GM23248 (cell line): ENCODE measurements around the gene YJEFN3. TPM values are rescaled to one million over a fixed set of nuclear protein-coding genes. Genes with fewer than 3 reads are reported as not detected.

Experiments
- DNase-seq: peaks from one replicate; pipeline ENCODE4 v3.0.0-alpha.2; 2015
- H2AFZ ChIP-seq: fragments of 200-600 bp; sonication (generic); 2 replicates; pipeline ENCODE4 v1.6.1; 2016; ENCODE audit warnings: antibody characterized with exemption
- H3F3A ChIP-seq: fragments of 200-600 bp; sonication (generic); 2 replicates; pipeline ENCODE4 v1.6.1; 2016; ENCODE audit warnings: mild to moderate bottlenecking, antibody characterized with exemption, mixed run types; ENCODE audit not compliant: insufficient read depth
- H3K27ac ChIP-seq: fragments of 200-600 bp; sonication (generic); 2 replicates; pipeline ENCODE4 v1.5.1; 2016; ENCODE audit warnings: mild to moderate bottlenecking
- H3K27me3 ChIP-seq: fragments of 200-600 bp; sonication (generic); replicated peaks from 2 replicates; pipeline ENCODE4 v1.6.1; 2016; ENCODE audit warnings: mild to moderate bottlenecking; ENCODE audit not compliant: insufficient read depth
- H3K36me3 ChIP-seq: fragments of 200-600 bp; sonication (generic); 2 replicates; pipeline ENCODE4 v1.6.1; 2016; ENCODE audit warnings: low read depth, mild to moderate bottlenecking
- H3K4me1 ChIP-seq: fragments of 200-600 bp; sonication (generic); 2 replicates; pipeline ENCODE4 v1.6.1; 2016; ENCODE audit warnings: mild to moderate bottlenecking; ENCODE audit not compliant: insufficient read depth
- H3K4me2 ChIP-seq: fragments of 200-600 bp; sonication (generic); one replicate; pipeline ENCODE4 v1.6.1; 2016; ENCODE audit warnings: mild to moderate bottlenecking; ENCODE audit not compliant: unreplicated experiment
- H3K4me3 ChIP-seq: fragments of 200-600 bp; sonication (generic); 2 replicates; pipeline ENCODE4 v1.5.1; 2016; ENCODE audit warnings: mild to moderate bottlenecking
- H3K79me2 ChIP-seq: fragments of 200-600 bp; sonication (generic); 2 replicates; pipeline ENCODE4 v1.6.1; 2016; ENCODE audit warnings: mild to moderate bottlenecking; ENCODE audit not compliant: insufficient read depth
- H3K9ac ChIP-seq: fragments of 200-600 bp; sonication (generic); 2 replicates; pipeline ENCODE4 v1.6.1; 2016; ENCODE audit warnings: mild to moderate bottlenecking
- H3K9me2 ChIP-seq: fragments of 200-600 bp; sonication (generic); 2 replicates; pipeline ENCODE4 v1.6.1; 2016; ENCODE audit warnings: mixed run types, mild to moderate bottlenecking, moderate library complexity; ENCODE audit not compliant: insufficient read depth
- H3K9me3 ChIP-seq: fragments of 200-600 bp; sonication (generic); one replicate; pipeline ENCODE4 v1.6.1; 2017; ENCODE audit warnings: low read depth
- H4K20me1 ChIP-seq: fragments of 200-600 bp; sonication (generic); 2 replicates; pipeline ENCODE4 v1.6.0; 2016; ENCODE audit not compliant: insufficient read depth
- EZH2 ChIP-seq: fragments of 200-600 bp; sonication (generic); IDR thresholded peaks from 2 replicates; pipeline ENCODE4 v1.6.1; 2018; ENCODE audit warnings: antibody characterized with exemption, mild to moderate bottlenecking; ENCODE audit not compliant: insufficient read depth, poor library complexity, severe bottlenecking
- EZH2phosphoT487 ChIP-seq: fragments of 200-600 bp; sonication (generic); IDR thresholded peaks from 2 replicates; pipeline ENCODE4 v1.6.1; 2018; ENCODE audit warnings: antibody characterized with exemption, moderate library complexity, mild to moderate bottlenecking, low read depth; ENCODE audit not compliant: insufficient read depth
- WGBS, 2 experiments: methylation state at CpG; one replicate each; pipeline ENCODE4 v1.1.6; 2015 to 2017; ENCODE audit warnings: low lambda C conversion rate in 2 of 2, low coverage in 1 of 2; ENCODE audit errors: missing lambda C conversion rate in 2 of 2; 5-methylcytosine and 5-hydroxymethylcytosine counted together
- in situ Hi-C: fragments of 300-500 bp; cut with MboI; formaldehyde crosslinking; loops from 2 replicates; pipeline ENCODE4 v1.15.0; 2020
- polyA plus RNA-seq: library from polyadenylated mRNA; unstranded; fragments of >200 nt; fragmentation: Nextera tagmentation; extraction: Ambion mirVana; gene quantifications from 2 replicates; pipeline ENCODE4 v1.2.1, GENCODE V29; 2016
- total RNA-seq: library from RNA; depleted of rRNA; stranded (reverse); fragments of >200 nt; shearing (Covaris generic); gene quantifications from 2 replicates; pipeline ENCODE4 v1.2.3, GENCODE V29; 2014

Gene YJEFN3
- total and polyA plus RNA-seq, 2 experiments from 2014 or later, result 2.4 TPM; not detected in 1

GRCh38 chr19:19485161-19485997, 43.3 kb upstream of the YJEFN3 start:
- in situ Hi-C loops, result no loop called here
- peak overlapping the region; percentile 30 for H3K9ac ChIP-seq
- peak overlapping the region; percentile 61 for H3K27ac ChIP-seq

GRCh38 chr19:19485998-19486290, 42.8 kb upstream of the YJEFN3 start:
- Histone ChIP-seq H3K36me3 (no peaks in the 10 kb centered on the region), H3F3A (peaks cover 23% of the 10 kb centered on the region), H3K9ac (no peak overlapping the region), H3K79me2 (peaks cover 95% of the 10 kb centered on the region), H3K27me3 (no peaks in the 10 kb centered on the region), H2AFZ (no peak overlapping the region), H3K4me1 (peaks cover 33% of the 10 kb centered on the region), H3K27ac (peak overlapping the region; percentile 61), H4K20me1 (no peaks in the 10 kb centered on the region; the same call in 1 of the 2 replicates), H3K9me2 (no peaks in the 10 kb centered on the region), H3K4me3 (no peak overlapping the region), H3K4me2 (no peak overlapping the region), H3K9me3 (no peaks in the 10 kb centered on the region)
- TF ChIP-seq EZH2 (no peak), EZH2phosphoT487 (no peak)
- in situ Hi-C loops, result no loop called here
- 81 to 94% methylated on average over 5 of the region's 5 CpGs for WGBS, 2 experiments
- no peak for DNase-seq

More at GRCh38 chr19:19485161-19485997, 43.3 kb upstream of the YJEFN3 start:
- Histone ChIP-seq H2AFZ (no peak overlapping the region), H3K79me2 (peaks cover 96% of the 10 kb centered on the region), H3K4me3 (no peak overlapping the region), H4K20me1 (no peaks in the 10 kb centered on the region; the same call in 1 of the 2 replicates), H3K4me1 (peaks cover 33% of the 10 kb centered on the region), H3F3A (peaks cover 23% of the 10 kb centered on the region), H3K9me2 (no peaks in the 10 kb centered on the region), H3K4me2 (no peak overlapping the region), H3K36me3 (no peaks in the 10 kb centered on the region), H3K9me3 (no peaks in the 10 kb centered on the region), H3K27me3 (no peaks in the 10 kb centered on the region)
- peak; percentile 56 for DNase-seq
- WGBS, 2 experiments, result 50% methylated on average over 15 of the region's 15 CpGs
- TF ChIP-seq EZH2phosphoT487, result no peak
- no peak for TF ChIP-seq EZH2

- Histone ChIP-seq H3F3A (peaks cover 23% of the 10 kb centered on the region), H3K9ac (no peak overlapping the region), H3K4me2 (no peak overlapping the region), H4K20me1 (no peaks in the 10 kb centered on the region; the same call in 1 of the 2 replicates), H3K27ac (peak overlapping the region; percentile 61; the same call in 1 of the 2 replicates), H3K79me2 (peaks cover 95% of the 10 kb centered on the region), H3K9me2 (no peaks in the 10 kb centered on the region), H2AFZ (no peak overlapping the region), H3K27me3 (no peaks in the 10 kb centered on the region), H3K9me3 (no peaks in the 10 kb centered on the region), H3K36me3 (no peaks in the 10 kb centered on the region), H3K4me1 (peaks cover 33% of the 10 kb centered on the region), H3K4me3 (no peak overlapping the region)
- in situ Hi-C loops, result no loop called here
- 77% methylated on average over 15 of the region's 15 CpGs for WGBS, 2 experiments
- DNase-seq, result no peak
- TF ChIP-seq EZH2phosphoT487 (no peak), EZH2 (no peak)
Measured at GRCh38 chr19:19486343-19487076, 42.2 kb upstream of the YJEFN3 start.

- Histone ChIP-seq H3K9ac (no peak overlapping the region), H4K20me1 (no peaks in the 10 kb centered on the region), H3K27me3 (no peaks in the 10 kb centered on the region), H3F3A (peaks cover 23% of the 10 kb centered on the region), H3K36me3 (no peaks in the 10 kb centered on the region), H3K9me2 (no peaks in the 10 kb centered on the region), H3K4me3 (no peak overlapping the region), H3K4me1 (peaks cover 33% of the 10 kb centered on the region), H3K9me3 (no peaks in the 10 kb centered on the region), H3K79me2 (peaks cover 95% of the 10 kb centered on the region), H3K27ac (no peak overlapping the region), H3K4me2 (no peak overlapping the region), H2AFZ (no peak overlapping the region)
- in situ Hi-C loops, result no loop called here
- WGBS, 2 experiments, result 81 to 85% methylated on average over 7 to 9 of the region's 9 CpGs
- DNase-seq, result no peak
- no peak for TF ChIP-seq EZH2phosphoT487
- no peak for TF ChIP-seq EZH2
Measured at GRCh38 chr19:19487077-19487949, 41.4 kb upstream of the YJEFN3 start.
